HG03196 (cell line): ENCODE results near the gene DIS3L.
"Not testable (repeated sequence)": the region's sequence is repeated elsewhere in the genome, so short reads cannot be mapped to it uniquely, and the experiment has no call there.

ENCODE experiments used
- ATAC-seq: cut with Tn5 transposase; IDR thresholded peaks from one replicate; pipeline ENCODE4 v1.9.1; 2021; ENCODE audit not compliant: unreplicated experiment

DIS3L gene

DNA sequence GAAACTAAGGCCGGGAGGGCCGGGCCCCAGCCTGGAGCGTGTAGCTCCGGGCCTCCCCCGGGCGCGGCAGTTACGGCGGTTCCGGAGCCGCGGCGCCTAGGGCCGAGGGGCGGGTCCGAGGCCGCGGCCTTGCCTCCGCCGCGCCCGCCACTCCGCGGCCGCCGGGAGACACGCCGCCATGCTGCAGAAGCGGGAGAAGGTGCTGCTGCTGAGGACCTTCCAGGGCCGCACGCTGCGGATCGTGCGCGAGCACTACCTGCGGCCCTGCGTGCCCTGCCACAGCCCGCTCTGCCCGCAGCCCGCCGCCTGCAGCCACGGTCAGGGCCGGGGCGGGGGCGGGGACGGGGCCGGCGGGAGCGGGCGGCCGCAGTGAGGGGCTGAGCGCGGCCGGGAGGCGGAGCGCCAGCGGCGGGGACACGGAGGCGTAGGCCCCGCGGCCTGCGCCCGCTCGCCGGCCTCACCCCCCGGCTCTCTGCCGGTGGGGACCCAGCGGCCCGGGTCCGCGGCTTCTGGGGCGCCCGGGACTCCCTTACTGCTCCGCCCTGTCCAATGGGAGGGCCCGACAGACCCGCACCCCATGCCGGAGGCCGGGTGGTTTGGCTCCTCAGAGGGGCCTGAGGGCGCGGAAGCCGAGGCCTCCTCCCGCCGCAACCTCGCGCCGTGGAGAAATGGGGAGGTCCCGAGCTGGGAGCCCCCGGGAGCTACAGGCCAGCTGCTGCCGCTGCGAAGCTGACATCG lies at the start of gene DIS3L:
TSS of gene DIS3L (plus strand) at position 150 of the 738 bp plus-strand sequence. CDS start at position 179, 29 bp downstream.
- ATAC-seq: peak; percentile 64

DNA sequence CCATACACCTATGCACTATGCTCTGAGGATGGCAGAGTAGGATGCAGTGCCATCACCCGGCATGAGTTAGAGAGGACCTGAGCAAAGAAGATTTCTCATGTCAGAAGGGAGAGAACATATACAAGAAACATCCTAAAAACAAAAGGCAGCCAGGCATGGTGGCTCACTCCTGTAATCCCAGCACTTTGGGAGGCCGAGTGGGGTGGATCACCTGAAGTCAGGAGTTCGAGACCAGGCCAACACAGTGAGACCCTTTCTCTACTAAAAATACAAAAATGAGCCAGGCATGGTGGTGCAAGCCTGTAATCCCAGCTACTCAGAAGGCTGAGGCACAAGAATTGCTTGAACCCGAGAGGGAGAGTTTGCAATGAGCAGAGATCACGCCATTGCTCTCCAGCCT lies 47.5 kb upstream of the DIS3L start:
- ATAC-seq: not testable (repeated sequence)

DNA sequence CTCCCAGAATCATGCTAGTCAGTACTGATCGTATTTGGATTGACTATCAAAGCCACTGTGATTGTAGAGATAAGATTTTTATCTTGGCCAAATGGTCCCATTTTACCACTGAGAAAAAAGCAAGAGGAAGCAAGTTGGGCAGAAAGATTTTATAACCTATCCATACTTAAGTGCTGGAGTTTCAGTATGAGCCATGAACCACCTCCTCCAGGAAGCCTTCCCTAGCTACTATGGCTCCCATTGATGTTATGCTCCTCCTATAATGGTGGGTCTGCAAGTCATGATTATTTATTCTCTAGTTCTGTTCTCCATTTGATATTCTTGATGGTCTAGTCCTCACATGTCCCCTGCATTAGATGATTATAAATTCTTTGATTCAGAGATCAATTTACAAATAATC lies 46.4 kb upstream of the DIS3L start:
- ATAC-seq: no peak

DNA sequence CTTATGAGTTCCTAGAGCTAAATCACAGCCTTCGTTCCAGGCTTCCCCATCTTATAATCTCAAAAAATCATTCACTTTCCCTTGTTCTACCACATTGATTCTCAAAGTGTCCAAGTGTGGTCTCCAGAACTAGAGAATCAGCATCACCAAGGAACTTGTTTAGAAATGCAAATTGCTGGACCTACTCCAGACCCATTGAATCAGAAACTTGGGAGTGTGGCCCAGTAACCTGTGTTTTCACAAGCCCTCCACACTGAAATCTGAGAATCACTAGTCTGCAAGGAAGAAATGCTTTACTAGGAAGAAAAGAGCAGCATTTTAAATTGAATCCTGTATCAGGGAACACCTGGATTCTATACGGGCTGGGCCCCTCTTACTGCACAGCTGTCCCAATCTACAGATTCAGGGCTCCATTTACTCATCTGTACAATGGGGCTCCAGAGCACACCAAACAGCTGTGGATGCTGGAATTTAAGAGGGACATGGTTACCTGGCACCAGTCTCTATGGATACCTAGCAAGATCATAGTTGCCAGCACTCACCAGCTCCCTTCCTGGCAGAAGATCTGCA lies 43.7 kb upstream of the DIS3L start:
- ATAC-seq: no peak

DNA sequence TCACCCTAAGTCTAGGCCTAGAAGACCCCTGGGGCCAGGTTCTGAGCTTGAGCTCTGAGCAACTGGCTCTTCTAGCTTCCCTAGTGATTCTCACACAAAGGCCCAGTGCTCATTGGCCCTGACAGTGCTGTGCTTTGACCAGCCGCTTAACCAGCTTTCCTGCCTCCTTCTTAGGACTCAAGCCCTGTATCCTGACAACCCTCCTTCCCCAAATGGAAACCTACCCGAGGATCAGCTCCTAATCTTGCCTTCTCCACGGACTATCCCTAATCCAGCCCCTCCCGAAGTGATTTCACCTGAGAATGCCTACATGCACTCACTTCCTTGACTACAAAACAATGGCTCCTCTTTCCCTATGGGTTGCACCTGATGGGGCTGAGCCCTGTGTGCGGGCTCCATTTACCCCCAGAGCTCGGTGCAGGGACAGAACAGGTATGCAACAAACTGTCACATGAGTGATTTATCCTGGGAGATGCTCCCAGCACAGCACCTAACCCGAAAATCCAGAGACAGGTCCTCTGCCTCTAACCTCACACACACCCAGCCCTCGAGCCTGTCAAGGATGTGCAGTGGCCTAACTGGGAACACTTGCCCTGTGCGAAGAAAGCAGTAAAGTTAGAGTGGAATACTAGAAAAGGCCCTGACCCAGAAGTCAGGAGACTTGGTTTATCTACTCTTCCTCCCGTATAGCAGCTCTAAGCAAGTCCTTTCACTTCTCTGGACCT lies 42.1 kb upstream of the DIS3L start:
- no peak for ATAC-seq

DNA sequence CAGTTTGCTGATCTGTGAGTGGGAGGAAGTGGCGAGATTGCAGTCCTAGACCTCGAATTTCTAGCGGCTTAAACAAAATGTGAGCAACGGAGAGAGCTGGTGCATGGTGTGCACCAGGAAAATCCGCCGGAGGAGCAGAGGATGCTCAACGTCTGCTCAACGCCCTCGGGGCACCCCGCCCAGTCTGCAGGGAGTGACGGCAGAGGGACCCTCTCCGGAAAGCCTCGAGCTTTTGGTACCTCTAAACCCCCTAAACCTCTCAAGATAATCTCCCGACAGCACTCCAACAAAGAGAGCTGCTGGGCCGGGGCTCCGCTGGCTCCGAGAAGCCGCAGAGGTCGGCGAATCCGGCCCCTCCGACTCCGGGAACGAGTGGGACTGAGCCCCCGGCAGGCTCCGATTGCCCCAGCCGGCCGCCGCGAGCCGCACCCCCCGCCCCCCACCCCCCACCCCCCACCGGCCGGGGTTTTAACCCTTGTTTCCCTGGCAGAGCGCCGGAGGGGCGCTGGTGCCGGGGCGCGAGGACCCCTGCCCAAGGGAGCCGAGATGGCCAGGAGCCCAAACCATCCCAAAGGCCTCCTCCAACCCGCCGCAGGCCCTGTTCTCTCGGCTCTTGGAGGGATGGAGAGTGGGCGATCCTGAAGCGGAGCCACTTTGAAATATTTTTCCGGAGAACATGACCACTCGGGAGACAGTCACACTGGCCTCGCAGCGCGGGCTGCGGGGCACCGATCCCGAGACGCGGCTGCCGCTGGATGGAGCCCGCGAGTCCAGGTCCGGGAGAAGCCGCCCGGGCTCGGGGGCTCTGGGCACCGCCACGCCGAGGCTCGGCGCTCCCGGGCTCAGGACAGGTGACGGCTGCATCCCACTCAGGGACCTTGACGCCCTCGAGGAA lies 41.3 kb upstream of the DIS3L start:
- ATAC-seq: no peak

DNA sequence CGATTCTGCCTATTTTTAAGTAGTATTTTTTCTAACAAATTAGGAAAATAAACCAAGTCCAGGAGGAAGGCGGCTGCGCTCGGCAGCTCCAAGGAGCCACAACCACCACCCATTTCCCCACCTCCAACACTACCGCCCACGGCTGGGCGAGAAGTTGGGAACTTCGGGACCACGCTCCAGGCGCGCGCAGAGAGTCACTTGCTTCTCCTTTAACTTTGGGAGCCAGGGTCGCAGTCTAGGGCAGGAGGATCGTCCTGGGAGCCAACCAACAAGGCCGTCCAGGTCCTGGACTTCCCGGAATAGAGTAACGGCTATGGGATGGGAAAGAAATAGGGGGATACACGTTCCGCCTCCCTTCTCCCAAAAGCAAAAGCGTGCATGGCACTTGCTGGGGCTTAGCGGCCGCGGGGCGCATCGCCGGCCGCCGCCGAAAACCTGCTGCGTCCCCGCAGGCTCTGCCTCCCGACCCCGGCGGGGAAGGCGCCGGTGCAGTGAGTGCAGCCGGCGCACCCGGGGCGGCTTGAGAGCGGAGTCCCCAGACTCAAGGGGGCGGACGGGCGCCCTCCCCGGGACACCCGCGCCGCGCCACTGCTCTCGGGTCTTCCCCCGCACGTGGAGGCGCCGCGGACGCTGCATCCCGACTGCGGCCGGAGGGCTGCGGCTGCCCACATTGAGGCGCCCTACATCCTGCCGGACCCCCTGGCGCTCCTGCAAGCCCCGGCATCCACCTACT lies 40.5 kb upstream of the DIS3L start:
- no peak for ATAC-seq

DNA sequence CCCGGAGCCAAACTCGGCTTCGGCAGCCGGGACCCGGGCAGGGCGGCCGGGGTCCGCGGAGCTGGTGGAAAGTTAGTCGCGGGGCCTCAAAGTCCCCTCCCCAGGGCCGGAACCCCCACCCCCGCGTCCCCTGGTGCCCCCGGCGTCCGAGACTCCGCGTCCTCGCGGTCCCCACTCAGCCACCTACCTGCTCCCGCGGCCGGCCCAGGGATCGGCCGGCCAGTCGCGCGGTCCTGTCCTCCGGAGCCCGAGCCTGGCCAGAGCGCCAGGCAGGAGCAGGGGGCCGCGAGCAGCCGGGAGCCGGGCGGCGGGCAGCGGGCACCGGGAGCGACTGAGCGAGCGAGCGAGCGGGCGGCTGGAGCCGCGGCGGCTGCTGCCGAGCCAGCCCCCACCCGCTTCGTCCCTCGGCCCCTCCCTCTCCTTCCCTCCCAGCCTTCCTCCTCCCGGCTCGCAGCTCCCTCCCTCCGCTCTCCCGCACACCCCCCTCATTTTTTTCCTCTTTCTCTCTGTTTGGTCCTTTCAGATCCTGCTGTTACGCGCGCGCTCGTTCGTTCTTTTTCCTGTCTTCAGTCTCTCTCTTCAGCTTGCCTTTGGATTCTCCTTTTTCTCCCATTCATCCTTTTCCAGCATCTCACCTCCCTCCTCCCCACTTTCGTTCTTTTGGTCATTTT lies 39.8 kb upstream of the DIS3L start, which contains the start of gene MEGF11:
TSS of gene MEGF11 (minus strand) at position 333 of the 671 bp plus-strand sequence. CDS start 125,347 bp downstream, outside the sequence.
- ATAC-seq: no peak

DNA sequence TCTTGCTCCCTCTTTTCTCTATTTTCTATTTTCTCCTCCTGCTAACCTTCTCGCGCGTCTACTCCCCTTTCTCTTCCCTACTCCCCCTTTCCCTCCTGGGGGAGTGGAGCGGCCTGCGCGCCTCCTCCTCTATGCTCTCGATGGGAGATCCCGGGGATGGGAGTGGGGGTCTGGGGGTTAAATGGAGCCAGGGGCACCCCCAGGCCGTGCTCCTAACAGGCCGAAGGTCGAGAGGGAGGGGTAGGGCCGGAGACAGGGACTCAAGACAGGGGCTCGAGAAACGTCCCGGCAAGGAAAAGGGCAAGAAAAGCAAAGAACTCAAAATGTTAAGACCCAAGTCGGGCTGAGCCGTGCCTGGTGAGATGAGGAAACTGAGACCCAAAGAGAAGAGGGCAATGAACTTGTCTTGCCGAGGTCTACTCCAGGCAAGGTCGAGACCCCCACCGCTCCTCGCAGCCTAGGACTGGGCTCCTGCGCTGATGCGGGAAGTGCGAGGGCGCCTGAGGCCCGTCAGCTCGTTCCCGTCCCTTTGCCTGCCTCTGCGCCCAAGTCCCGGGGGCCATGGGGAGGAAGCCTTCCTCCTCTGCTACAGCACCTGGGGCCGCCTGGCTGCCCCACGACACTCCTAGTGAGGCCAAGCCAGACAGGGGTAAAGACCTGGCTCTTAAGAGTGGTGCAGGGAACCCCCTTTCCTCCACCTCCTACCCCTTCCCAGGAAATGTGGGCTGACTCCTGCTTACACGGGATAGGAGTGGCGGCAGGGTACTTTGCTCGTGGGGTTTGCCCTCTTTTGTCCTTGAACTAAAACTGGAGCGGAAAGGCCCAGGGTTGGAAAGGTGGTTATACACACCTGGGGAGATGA lies 39.0 kb upstream of the DIS3L start:
- ATAC-seq: no peak

DNA sequence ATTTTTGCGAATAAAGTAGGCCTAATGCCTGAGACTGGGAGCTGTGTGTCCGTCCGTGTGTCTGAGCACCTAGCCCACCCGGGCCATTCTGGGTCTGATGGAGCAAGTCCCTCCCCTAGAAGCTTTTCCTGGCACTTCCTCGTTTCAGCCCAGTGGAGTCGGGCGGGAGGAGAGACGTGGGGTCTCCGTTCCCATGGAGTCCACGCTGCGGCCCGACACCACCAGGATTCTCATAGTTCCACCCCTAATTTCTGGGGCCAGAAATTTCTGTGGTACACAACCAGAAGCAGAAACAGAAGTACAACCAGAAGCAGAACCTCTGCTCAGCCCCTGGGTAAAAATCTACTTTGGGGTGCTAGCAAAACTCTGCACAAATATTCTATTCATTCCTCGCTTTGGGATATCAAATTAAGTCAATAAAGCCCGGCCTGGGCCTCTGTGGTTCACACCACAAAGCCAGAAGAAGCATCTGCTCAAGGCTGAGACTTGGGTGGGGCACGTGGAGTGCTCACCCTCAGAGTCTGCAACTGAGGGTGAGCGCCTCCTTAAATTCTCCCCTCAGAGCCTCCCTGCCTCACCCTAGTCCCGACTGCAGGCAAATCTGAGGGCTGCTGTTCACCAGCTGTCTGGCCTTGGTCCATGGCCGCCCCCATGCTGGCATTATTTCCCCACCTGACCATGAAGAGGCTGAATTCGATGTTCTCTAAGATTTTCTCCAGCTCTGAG lies 38.3 kb upstream of the DIS3L start:
- no peak for ATAC-seq

DNA sequence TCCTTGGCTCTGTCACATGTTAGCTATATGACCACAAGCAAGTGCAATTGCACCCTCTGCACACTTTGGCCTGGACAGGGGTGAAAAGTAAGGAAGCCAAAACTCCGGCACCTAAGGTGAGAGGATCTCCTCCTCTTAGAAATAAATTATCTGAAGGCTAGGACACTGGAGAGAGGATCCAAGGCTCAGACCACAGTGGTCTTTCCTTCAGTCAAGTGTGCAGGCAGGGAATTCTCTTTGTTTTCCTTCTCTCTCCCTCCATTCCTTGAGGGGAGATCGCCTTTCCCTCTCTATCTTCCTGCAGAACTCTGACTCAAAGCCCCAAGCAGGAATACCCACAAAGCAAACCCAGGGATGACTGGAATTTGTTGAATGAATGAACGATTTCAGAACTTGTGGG lies 36.7 kb upstream of the DIS3L start:
- no peak for ATAC-seq

DNA sequence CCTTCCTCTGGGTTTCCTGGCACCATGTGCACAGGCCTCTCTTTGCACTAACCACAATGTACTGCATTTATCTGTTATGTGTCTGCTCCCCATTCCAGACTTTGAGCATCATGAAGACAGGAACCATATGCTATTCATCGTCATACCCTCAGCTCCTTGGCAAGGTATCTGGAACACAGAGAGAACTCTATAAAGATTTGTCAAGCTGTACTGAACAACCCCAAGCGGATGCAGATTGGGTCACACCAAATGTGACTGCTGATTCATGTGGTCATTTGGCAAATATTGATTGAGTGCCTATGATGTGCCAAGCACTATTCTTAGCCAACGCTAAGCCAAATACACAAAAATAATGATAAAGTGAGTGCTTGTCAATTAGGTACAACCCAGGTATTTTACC lies 32.3 kb upstream of the DIS3L start:
- no peak for ATAC-seq

DNA sequence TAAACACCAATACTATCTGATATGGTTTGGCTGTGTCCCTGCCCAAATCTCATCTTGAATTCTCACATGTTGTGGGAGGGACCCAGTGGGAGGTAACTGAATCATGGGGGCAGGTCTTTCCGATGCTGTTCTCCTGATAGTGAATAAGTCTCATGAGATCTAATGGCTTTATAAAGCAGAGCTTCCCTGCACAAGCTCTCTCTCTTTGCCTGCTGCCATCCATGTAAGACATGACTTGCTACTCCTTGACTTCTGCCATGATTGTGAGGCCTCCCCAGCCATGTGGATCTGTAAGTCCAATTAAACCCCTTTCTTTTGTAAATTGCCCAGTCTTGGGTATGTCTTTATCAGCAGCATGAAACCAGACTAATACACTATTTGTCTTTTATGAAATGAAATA lies 30.5 kb upstream of the DIS3L start:
- not testable (repeated sequence) for ATAC-seq

DNA sequence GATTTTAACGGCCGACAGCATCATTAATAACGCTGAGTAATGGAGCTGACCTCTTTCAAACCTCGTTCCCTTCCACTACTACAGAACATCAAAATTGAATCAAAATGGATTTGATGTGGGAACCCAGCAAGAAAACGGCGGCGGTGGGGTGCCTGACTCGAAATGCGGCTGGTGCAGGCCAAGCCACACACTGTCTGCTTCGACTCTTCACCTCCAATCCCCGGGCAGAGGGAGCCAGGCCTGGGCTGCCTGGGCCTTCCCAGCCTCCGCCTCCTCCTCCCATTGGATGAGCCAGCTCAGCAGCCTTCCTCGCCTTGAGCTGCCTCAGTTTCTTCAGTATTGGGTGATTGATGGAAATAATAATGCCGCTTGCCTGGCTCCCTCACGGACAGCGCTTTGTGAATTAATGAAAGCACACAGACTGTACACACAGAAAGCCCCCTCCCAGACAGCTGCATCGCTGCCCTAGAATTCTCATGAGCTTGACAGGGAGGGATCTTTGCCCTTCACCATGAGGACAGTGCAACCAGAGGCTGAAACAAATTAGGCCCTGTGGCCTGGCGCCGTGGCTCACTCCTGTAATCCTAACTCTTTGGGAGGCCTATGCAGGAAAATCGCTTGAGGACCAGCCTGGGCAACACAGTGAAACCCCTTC lies 28.4 kb upstream of the DIS3L start:
- ATAC-seq: no peak

DNA sequence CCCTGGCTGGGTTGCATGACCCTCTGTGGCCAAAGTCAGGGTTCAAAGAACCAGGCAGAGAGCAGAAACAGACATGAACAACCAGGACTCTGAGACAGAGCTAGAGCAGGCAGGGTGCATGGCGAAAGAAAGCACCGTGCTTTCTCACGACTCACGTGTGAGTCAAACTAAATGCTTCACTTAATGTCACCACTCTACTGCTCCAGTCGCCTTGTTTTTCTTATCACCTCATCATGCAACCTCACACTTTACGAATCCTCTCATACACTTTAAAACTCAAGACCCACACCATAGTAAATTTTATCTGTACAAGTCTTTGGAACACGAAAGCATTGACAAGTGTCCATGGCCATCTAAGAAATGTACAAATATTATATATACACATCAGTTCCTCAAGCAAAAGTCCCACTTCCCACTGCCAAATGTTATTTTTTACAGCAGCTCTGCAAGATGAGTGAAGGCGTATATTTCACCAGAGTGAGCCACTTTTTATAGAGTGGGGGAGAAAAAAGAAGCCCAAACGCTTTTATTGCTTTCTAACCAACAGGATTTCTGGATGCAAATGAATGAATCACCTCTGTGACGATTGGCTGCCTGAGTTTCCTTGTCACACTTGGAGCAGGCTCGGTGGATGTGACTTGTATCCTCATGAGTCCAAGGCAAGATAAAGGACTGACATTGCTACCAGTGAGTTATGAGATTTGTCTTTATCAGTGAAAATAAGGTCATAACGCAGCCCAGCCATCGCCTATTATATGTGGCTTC lies 23.9 kb upstream of the DIS3L start:
- ATAC-seq: no peak

DNA sequence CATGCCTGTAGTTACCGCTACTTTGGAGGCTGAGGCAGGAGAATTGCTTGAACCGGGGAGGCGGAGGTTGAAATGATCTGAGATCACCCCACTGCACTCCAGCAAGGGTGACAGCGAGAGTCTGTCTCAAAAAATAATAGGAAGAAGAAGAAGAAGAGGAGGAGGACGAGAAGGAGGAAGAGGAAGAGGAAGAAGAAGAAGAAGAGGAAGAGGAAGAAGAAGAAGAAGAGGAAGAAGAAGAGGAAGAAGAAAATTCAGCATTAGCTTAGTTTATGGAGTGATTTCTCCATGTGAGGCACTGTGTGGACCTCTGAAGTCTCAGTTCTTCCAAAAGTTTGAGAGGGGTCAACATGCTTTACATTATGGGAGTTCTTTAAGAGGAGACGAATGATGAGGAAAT lies 22.4 kb upstream of the DIS3L start:
- ATAC-seq: no peak

DNA sequence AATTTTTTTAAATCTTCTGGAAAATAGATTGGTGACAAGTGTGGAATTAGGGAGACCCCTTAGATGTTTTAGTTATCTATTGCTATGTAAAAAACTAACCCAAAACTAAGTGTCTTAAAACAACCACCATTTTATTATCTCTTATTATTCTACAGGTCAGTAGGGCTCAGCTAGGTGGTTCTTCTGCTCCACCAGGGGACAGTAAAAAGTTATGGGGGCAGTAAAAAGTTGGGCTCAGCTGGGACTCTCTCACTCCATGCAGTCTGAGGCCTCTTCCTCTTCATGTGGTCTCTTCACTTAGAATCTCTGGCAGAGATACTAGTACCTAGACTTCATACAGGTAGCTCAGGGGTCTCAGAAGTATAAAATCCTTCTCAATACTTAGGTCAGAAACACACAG lies 18.0 kb upstream of the DIS3L start:
- ATAC-seq: no peak
